HepG2 (cell line): ENCODE measurements around the gene PAM16. TPM values are rescaled to one million over a fixed set of nuclear protein-coding genes. Genes with fewer than 3 reads are reported as not detected.
A peak's percentile ranks its signal among the peaks of the same experiment; 100 is the strongest.

Experiments
- ADNP ChIP-seq: sonication (generic); formaldehyde crosslinking; IDR thresholded peaks from 2 replicates; pipeline ENCODE4 v1.4.0; 2020; ENCODE audit warnings: missing genetic modification reagents
- ELF1 ChIP-seq: sonication (generic); formaldehyde crosslinking; IDR thresholded peaks from 2 replicates; pipeline ENCODE4 v1.4.0; 2020; ENCODE audit warnings: missing genetic modification reagents
- FOXO1 ChIP-seq: sonication (generic); formaldehyde crosslinking; IDR thresholded peaks from 2 replicates; pipeline ENCODE4 v1.4.0; 2020; ENCODE audit warnings: missing genetic modification reagents
- KDM6A ChIP-seq: IDR thresholded peaks from 2 replicates; pipeline ENCODE4 v1.6.1; 2016; ENCODE audit warnings: low read depth
- KLF12 ChIP-seq: sonication (generic); formaldehyde crosslinking; IDR thresholded peaks from 2 replicates; pipeline ENCODE4 v1.4.0; 2020; ENCODE audit warnings: missing genetic modification reagents, borderline replicate concordance
- NFYC ChIP-seq: IDR thresholded peaks from 2 replicates; pipeline ENCODE4 v1.6.1; 2016; ENCODE audit warnings: missing genetic modification reagents, missing compliant biosample characterization
- PHF20 ChIP-seq: sonication (generic); formaldehyde crosslinking; IDR thresholded peaks from 2 replicates; pipeline ENCODE4 v1.5.0; 2020; ENCODE audit warnings: mild to moderate bottlenecking, missing genetic modification reagents
- RXRA ChIP-seq: sonication (generic); formaldehyde crosslinking; IDR thresholded peaks from 2 replicates; pipeline ENCODE4 v1.5.1; 2020; ENCODE audit warnings: missing genetic modification reagents
- SAP130 ChIP-seq: IDR thresholded peaks from 2 replicates; pipeline ENCODE4 v1.6.1; 2016; ENCODE audit warnings: low read depth
- ZNF207 ChIP-seq: fragments of 450-650 bp; IDR thresholded peaks from 2 replicates; pipeline ENCODE4 v1.6.1; 2016; ENCODE audit warnings: antibody characterized with exemption, borderline replicate concordance
- ZNF296 ChIP-seq: sonication (generic); formaldehyde crosslinking; conservative IDR thresholded peaks from 2 replicates; pipeline ENCODE4 v1.5.0; 2020; ENCODE audit warnings: mild to moderate bottlenecking, missing genetic modification reagents
- ZNF432 ChIP-seq: sonication (generic); formaldehyde crosslinking; IDR thresholded peaks from 2 replicates; pipeline ENCODE4 v1.5.0; 2020; ENCODE audit warnings: missing genetic modification reagents, mild to moderate bottlenecking, borderline replicate concordance
- ZNF629 ChIP-seq: sonication (generic); formaldehyde crosslinking; conservative IDR thresholded peaks from 2 replicates; pipeline ENCODE4 v1.5.0; 2020; ENCODE audit warnings: missing genetic modification reagents
- ZNF672 ChIP-seq: sonication (generic); formaldehyde crosslinking; IDR thresholded peaks from 2 replicates; pipeline ENCODE4 v1.8.1; 2022; ENCODE audit warnings: missing genetic modification reagents
- polyA plus RNA-seq, 8 experiments: library from polyadenylated mRNA; depleted of rRNA in 3 of 8; stranded (reverse) in 7 of 8; unstranded in 1 of 8; fragments of >200 nt; fragmentation: Illumina TruSeq in 4 of 8; extraction: Trizol in 4 of 8; gene quantifications; 2 replicates each; pipeline versions ENCODE4 v1.2.1 to v1.2.3, GENCODE V29; 2011 to 2016; ENCODE audit warnings: low read depth in 4 of 8, missing spikeins in 1 of 8, mixed read lengths in 1 of 8; ENCODE audit not compliant: insufficient read depth in 1 of 8
- total RNA-seq, 5 experiments: library from RNA; depleted of rRNA; stranded (reverse); fragments of >200 nt; fragmentation: Illumina TruSeq; extraction: Trizol; gene quantifications; 2 replicates each; pipeline ENCODE4 v1.2.3, GENCODE V29; 2016; ENCODE audit warnings: low read depth in 1 of 5
- TF ChIP-seq, protein P1 (sequence below): IDR thresholded peaks from 2 replicates; pipeline ENCODE4 v1.6.1; 2016; ENCODE audit warnings: mild to moderate bottlenecking, missing biosample characterization, missing genetic modification reagents
- TF ChIP-seq, protein P2 (sequence below): sonication (generic); formaldehyde crosslinking; IDR thresholded peaks from 2 replicates; pipeline ENCODE4 v1.5.0; 2020; ENCODE audit warnings: mild to moderate bottlenecking, missing genetic modification reagents, moderate library complexity
- TF ChIP-seq, protein P3 (sequence below): sonication (generic); formaldehyde crosslinking; IDR thresholded peaks from 2 replicates; pipeline ENCODE4 v1.5.0; 2020; ENCODE audit warnings: missing genetic modification reagents
- TF ChIP-seq, protein P4 (sequence below): sonication (generic); formaldehyde crosslinking; IDR thresholded peaks from 2 replicates; pipeline ENCODE4 v1.5.1; 2020; ENCODE audit warnings: missing genetic modification reagents, mild to moderate bottlenecking, borderline replicate concordance
- TF ChIP-seq, protein P5 (sequence below): sonication (generic); formaldehyde crosslinking; IDR thresholded peaks from 2 replicates; pipeline ENCODE4 v1.4.0; 2020; ENCODE audit warnings: mild to moderate bottlenecking, low read depth, missing genetic modification reagents

The PAM16 gene
- total and polyA plus RNA-seq, 2 of the 13 experiments (the other 11 are each of a cell fraction or from before 2014, with no cell fraction given) = 51.5 to 51.8 TPM

DNA sequence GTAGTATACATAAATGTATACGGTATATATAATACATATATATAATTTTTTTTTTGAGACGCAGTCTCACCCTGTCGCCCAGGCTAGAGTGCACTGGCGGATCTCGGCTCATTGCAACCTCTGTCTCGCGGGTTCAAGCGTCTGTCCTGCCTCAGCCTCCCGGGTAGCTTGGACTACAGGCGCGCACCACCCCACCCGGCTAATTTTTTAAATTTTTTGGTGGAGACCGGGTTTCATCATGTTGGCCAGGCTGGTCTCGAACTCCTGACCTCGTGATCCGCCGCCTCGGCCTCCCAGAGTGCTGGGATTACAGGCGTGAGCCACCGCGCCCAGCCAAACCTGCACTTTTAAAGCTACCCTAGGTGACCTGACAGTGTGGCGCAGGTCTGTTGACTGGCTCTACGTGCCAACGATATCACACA lies 745 bp downstream of the PAM16 start (continued):
- TF ChIP-seq PHF20 (0 out of 2 replicates have a peak, but pooled peaks have one; percentile 7), ADNP (peak; percentile 79; the same call in 1 of the 2 replicates), SAP130 (CRISPR knock-in tag) (no peak), NFYC (no peak), ZNF296 (CRISPR knock-in tag) (0 out of 2 replicates have a peak, but pooled peaks have one; percentile 21), RXRA (CRISPR knock-in tag) (peak; percentile 26; the same call in 1 of the 2 replicates), ZNF672 (CRISPR knock-in tag) (no peak), ELF1 (CRISPR knock-in tag) (no peak), ZNF432 (CRISPR knock-in tag) (no peak), KDM6A (CRISPR knock-in tag) (no peak), ZNF207 (no peak), FOXO1 (CRISPR knock-in tag) (no peak), KLF12 (CRISPR knock-in tag) (no peak), ZNF629 (no peak)
- TF ChIP-seq, protein P1, sequence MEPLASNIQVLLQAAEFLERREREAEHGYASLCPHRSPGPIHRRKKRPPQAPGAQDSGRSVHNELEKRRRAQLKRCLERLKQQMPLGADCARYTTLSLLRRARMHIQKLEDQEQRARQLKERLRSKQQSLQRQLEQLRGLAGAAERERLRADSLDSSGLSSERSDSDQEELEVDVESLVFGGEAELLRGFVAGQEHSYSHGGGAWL = no peak
- TF ChIP-seq, protein P2, sequence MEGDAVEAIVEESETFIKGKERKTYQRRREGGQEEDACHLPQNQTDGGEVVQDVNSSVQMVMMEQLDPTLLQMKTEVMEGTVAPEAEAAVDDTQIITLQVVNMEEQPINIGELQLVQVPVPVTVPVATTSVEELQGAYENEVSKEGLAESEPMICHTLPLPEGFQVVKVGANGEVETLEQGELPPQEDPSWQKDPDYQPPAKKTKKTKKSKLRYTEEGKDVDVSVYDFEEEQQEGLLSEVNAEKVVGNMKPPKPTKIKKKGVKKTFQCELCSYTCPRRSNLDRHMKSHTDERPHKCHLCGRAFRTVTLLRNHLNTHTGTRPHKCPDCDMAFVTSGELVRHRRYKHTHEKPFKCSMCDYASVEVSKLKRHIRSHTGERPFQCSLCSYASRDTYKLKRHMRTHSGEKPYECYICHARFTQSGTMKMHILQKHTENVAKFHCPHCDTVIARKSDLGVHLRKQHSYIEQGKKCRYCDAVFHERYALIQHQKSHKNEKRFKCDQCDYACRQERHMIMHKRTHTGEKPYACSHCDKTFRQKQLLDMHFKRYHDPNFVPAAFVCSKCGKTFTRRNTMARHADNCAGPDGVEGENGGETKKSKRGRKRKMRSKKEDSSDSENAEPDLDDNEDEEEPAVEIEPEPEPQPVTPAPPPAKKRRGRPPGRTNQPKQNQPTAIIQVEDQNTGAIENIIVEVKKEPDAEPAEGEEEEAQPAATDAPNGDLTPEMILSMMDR = no peak
- TF ChIP-seq, protein P3, sequence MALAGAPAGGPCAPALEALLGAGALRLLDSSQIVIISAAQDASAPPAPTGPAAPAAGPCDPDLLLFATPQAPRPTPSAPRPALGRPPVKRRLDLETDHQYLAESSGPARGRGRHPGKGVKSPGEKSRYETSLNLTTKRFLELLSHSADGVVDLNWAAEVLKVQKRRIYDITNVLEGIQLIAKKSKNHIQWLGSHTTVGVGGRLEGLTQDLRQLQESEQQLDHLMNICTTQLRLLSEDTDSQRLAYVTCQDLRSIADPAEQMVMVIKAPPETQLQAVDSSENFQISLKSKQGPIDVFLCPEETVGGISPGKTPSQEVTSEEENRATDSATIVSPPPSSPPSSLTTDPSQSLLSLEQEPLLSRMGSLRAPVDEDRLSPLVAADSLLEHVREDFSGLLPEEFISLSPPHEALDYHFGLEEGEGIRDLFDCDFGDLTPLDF (CRISPR knock-in tag) = no peak
- TF ChIP-seq, protein P4, sequence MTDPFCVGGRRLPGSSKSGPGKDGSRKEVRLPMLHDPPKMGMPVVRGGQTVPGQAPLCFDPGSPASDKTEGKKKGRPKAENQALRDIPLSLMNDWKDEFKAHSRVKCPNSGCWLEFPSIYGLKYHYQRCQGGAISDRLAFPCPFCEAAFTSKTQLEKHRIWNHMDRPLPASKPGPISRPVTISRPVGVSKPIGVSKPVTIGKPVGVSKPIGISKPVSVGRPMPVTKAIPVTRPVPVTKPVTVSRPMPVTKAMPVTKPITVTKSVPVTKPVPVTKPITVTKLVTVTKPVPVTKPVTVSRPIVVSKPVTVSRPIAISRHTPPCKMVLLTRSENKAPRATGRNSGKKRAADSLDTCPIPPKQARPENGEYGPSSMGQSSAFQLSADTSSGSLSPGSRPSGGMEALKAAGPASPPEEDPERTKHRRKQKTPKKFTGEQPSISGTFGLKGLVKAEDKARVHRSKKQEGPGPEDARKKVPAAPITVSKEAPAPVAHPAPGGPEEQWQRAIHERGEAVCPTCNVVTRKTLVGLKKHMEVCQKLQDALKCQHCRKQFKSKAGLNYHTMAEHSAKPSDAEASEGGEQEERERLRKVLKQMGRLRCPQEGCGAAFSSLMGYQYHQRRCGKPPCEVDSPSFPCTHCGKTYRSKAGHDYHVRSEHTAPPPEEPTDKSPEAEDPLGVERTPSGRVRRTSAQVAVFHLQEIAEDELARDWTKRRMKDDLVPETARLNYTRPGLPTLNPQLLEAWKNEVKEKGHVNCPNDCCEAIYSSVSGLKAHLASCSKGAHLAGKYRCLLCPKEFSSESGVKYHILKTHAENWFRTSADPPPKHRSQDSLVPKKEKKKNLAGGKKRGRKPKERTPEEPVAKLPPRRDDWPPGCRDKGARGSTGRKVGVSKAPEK = no peak
- TF ChIP-seq, protein P5, sequence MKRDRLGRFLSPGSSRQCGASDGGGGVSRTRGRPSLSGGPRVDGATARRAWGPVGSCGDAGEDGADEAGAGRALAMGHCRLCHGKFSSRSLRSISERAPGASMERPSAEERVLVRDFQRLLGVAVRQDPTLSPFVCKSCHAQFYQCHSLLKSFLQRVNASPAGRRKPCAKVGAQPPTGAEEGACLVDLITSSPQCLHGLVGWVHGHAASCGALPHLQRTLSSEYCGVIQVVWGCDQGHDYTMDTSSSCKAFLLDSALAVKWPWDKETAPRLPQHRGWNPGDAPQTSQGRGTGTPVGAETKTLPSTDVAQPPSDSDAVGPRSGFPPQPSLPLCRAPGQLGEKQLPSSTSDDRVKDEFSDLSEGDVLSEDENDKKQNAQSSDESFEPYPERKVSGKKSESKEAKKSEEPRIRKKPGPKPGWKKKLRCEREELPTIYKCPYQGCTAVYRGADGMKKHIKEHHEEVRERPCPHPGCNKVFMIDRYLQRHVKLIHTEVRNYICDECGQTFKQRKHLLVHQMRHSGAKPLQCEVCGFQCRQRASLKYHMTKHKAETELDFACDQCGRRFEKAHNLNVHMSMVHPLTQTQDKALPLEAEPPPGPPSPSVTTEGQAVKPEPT (CRISPR knock-in tag) = no peak
